ENCODE measurements around the gene PCNX2. TPM values are rescaled to one million over a fixed set of nuclear protein-coding genes. Genes with fewer than 3 reads are reported as not detected.

Gene PCNX2
- total RNA-seq, 1 experiment from 2014 or later = 15.3 TPM

DNA sequence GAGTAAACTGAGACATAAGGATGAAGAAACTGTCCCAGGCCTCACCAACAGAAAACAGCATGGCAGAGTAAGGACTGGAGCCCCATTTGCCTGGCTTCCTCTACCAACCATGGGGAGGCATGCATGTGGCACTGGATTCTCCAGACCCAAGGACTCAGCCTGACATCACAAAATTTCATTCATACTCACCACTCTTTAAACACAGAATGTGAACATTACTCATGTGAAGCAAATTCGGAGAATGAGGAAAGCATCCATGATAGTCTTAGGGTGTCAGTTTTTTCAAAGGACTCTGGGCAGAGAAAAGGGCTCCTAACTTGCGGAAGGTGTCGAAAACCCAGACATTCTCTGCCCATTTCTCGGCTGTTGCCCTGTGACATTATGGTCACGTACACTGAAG, 83.9 kb downstream of the PCNX2 start:
- no peak overlapping the region for H3K9ac ChIP-seq (ENCODE audit: low read length)
- BruUV-seq (replicated peaks) = no TSS peak
- TF ChIP-seq YY1 (IDR thresholded peaks at IDR 0.05; ENCODE audit: extremely low read depth, insufficient replicate concordance, low read depth, low read length) = no peak
- no peak for TF ChIP-seq ATF3 (IDR thresholded peaks at IDR 0.05)
- TF ChIP-seq EGR1 (IDR thresholded peaks at IDR 0.05; ENCODE audit: low read depth) = no peak
- TF ChIP-seq SIN3A (IDR thresholded peaks at IDR 0.05; ENCODE audit: low read depth) = no peak
- TF ChIP-seq REST (IDR thresholded peaks at IDR 0.05; ENCODE audit: low read depth) = no peak
- TF ChIP-seq RAD21 (IDR thresholded peaks at IDR 0.05; ENCODE audit: low read depth) = no peak
- no peak for TF ChIP-seq ZNF274 (IDR thresholded peaks at IDR 0.05; ENCODE audit: low read depth, low read length)
- TF ChIP-seq EZH2 (IDR thresholded peaks at IDR 0.05) = no peak
- no peak for TF ChIP-seq FOSL1 (IDR thresholded peaks at IDR 0.05; ENCODE audit: low read depth)
- no peak for TF ChIP-seq CEBPB (IDR thresholded peaks at IDR 0.05; ENCODE audit: low read depth)
- no peak for TF ChIP-seq POLR2AphosphoS5 (IDR thresholded peaks at IDR 0.05; ENCODE audit: low read depth, low read length)
- TF ChIP-seq POLR2A (IDR thresholded peaks at IDR 0.05; ENCODE audit: borderline replicate concordance, extremely low read depth, insufficient read depth, insufficient read length) = no peak
- no peak for TF ChIP-seq JUND (IDR thresholded peaks at IDR 0.05)
- no peak for TF ChIP-seq CBX3 (IDR thresholded peaks at IDR 0.05; ENCODE audit: low read depth)
- H4K20me1 ChIP-seq (ENCODE audit: insufficient read depth) = no peaks in the 10 kb centered on the region
- ChIA-PET RAD21 (ENCODE audit: low non-redundant PET in 1 of 2, low total read pairs in 2 of 2, uncharacterized antibody in 2 of 2, unreplicated experiment in 2 of 2) (no interaction called here), POLR2A (no interaction called here), CTCF (no interaction called here)
- intact Hi-C loops (cut with micrococcal nuclease) = no loop called here
- H2AFZ ChIP-seq (ENCODE audit: low read depth, low read length, poor library complexity, severe bottlenecking) = no peak overlapping the region
- H3K36me3 ChIP-seq (ENCODE audit: control insufficient read depth in 1 of 2, insufficient read depth in 2 of 2, low read length in 2 of 2) = no peaks in the 10 kb centered on the region
- H3K4me1 ChIP-seq (ENCODE audit: control insufficient read depth in 1 of 2, insufficient read depth in 2 of 2, low read length in 2 of 2) = no peaks in the 10 kb centered on the region
- H3K9me3 ChIP-seq (ENCODE audit: control insufficient read depth in 1 of 2, insufficient read depth in 1 of 2, low read depth in 1 of 2, low read length in 2 of 2) = no peaks in the 10 kb centered on the region
- H3K27me3 ChIP-seq (ENCODE audit: insufficient read depth, low read length) = no peaks in the 10 kb centered on the region
- no peak overlapping the region for H3K4me3 ChIP-seq (replicated peaks in 1 of 2; ENCODE audit: low read depth in 1 of 2, low read length in 2 of 2)
- no peaks in the 10 kb centered on the region for H3K9me2 ChIP-seq (ENCODE audit: insufficient read depth)
- no peak for DNase-seq (ENCODE audit: low read depth, low spot score)
- H3K79me2 ChIP-seq (ENCODE audit: insufficient read depth, low read length) = no peaks in the 10 kb centered on the region
- H3K27ac ChIP-seq (ENCODE audit: low read depth, low read length) = no peak overlapping the region
- ATAC-seq = no peak
- H3K4me2 ChIP-seq (ENCODE audit: low read length) = no peak overlapping the region

All from HCT116 (cell line).